Non-pigmented ciliary epithelial cell (primary cell): Measurements from ENCODE around the gene SPAG5.

Source experiments
- DNase-seq: peaks from one replicate; pipeline ENCODE4 v3.0.0-alpha.2; 2010; ENCODE audit warnings: low read depth

Gene SPAG5

GRCh38 chr17:28598799-28599310 is at the start of gene SPAG5:
Gene SPAG5, minus strand, starts transcription at chr17:28599025. Its CDS starts 79 bp downstream, at chr17:28598946.
- peak; percentile 57 for DNase-seq

GRCh38 chr17:28646039-28646754 is 47.4 kb upstream of the SPAG5 start:
- no peak for DNase-seq

- DNase-seq = no peak
These were observed 46.7 kb upstream of the SPAG5 start for GRCh38 chr17:28645576-28645939.

GRCh38 chr17:28644787-28645575 is 46.2 kb upstream of the SPAG5 start, which contains the start of gene BLTP2:
Gene BLTP2, minus strand, starts transcription at chr17:28645158. Its CDS starts 102 bp downstream, at chr17:28645056.
- DNase-seq = peak; percentile 64

- no peak for DNase-seq
These were observed 45.4 kb upstream of the SPAG5 start for GRCh38 chr17:28643983-28644786.

- DNase-seq = no peak
These were observed 42.8 kb upstream of the SPAG5 start for GRCh38 chr17:28641579-28641978.

GRCh38 chr17:28635506-28635905 is 36.7 kb upstream of the SPAG5 start:
- DNase-seq = no peak

- no peak for DNase-seq
These were observed 35.5 kb upstream of the SPAG5 start for GRCh38 chr17:28634206-28634865.

- DNase-seq = no peak
These were observed 28.0 kb upstream of the SPAG5 start for GRCh38 chr17:28626818-28627217.

GRCh38 chr17:28624148-28624547 is 25.3 kb upstream of the SPAG5 start:
- no peak for DNase-seq

GRCh38 chr17:28623696-28624095 is 24.9 kb upstream of the SPAG5 start:
- DNase-seq = no peak

- DNase-seq = no peak
These were observed 23.4 kb upstream of the SPAG5 start for GRCh38 chr17:28622186-28622585.

- no peak for DNase-seq
These were observed 21.2 kb upstream of the SPAG5 start for GRCh38 chr17:28620010-28620409.

- DNase-seq = no peak
These were observed 19.6 kb upstream of the SPAG5 start for GRCh38 chr17:28618464-28618863.

GRCh38 chr17:28616281-28616680 is 17.5 kb upstream of the SPAG5 start:
- no peak for DNase-seq

- no peak for DNase-seq
These were observed 16.6 kb upstream of the SPAG5 start for GRCh38 chr17:28615260-28615940.

GRCh38 chr17:28613931-28614381 is 15.1 kb upstream of the SPAG5 start, which contains the start of gene RSKR:
Gene RSKR, minus strand, starts transcription at chr17:28614185. Its CDS starts 24 bp downstream, at chr17:28614161.
- no peak for DNase-seq

- DNase-seq = peak; percentile 4
These were observed 14.4 kb upstream of the SPAG5 start for GRCh38 chr17:28612936-28613872.

- no peak for DNase-seq
These were observed 13.7 kb upstream of the SPAG5 start for GRCh38 chr17:28612531-28612930.

- DNase-seq = no peak
These were observed 11.6 kb upstream of the SPAG5 start for GRCh38 chr17:28610376-28610775.
